K562 (cell line): ENCODE measurements around the gene DNAJC9. TPM values are rescaled to one million over a fixed set of nuclear protein-coding genes. Genes with fewer than 3 reads are reported as not detected.

Experiments
- ATAC-seq: fragments of 200-7000 bp; cut with Tn5 transposase; 3 replicates; pipeline ENCODE4 v1.9.1; 2020; ENCODE audit warnings: moderate library complexity
- BruUV-seq: library from RNA; stranded (reverse); fragments of 400-500 nt; replicated peaks from 2 replicates; lab custom pipeline; 2021; lab: Mats Ljungman, UMichigan
- CTCF ChIA-PET: fragments of 300-600 bp; formaldehyde crosslinking; extraction: SDS; loops from one replicate; lab custom pipeline; 2021; ENCODE audit warnings: low intra/inter-chr PET ratio; lab: Yijun Ruan, JAX
- POLR2A ChIA-PET: fragments of 300-600, 350-650 bp; sonication (Branson Sonifier 250); formaldehyde crosslinking; extraction: SDS; loops from one replicate; lab custom pipeline; 2021; ENCODE audit warnings: antibody characterized with exemption, inconsistent platforms; lab: Yijun Ruan, JAX
- DNase-seq, 4 experiments: peaks; one replicate each; pipeline versions ENCODE4 v3.0.0 to v3.0.0-alpha.2; 2011 to 2018; ENCODE audit warnings: low spot score in 3 of 4, mixed read lengths in 3 of 4; ENCODE audit errors: extremely low read depth in 1 of 4
- FAIRE-seq: peaks from 2 replicates; lab custom pipeline; 2011; peaks lifted over from hg19 to GRCh38; lab: Jason Lieb, UNC
- H2AFZ ChIP-seq: 2 replicates; pipeline ENCODE4 v1.6.0; 2011; ENCODE audit warnings: low read depth, low read length, control low read depth, inconsistent platforms
- H3K27ac ChIP-seq: fragments of 200-600 bp; 3 replicates; pipeline ENCODE4 v1.8.0; 2011; ENCODE audit warnings: low read depth, mild to moderate bottlenecking, control low read depth, inconsistent platforms, low read length, moderate library complexity, mixed read lengths; ENCODE audit errors: extremely low read depth
- H3K27me3 ChIP-seq, 2 experiments: fragments of 300-600 bp in 1 of 2; 2 replicates in 1 of 2; 3 replicates in 1 of 2; pipeline versions ENCODE4 v1.6.0 to v1.8.0; 2011; ENCODE audit warnings: inconsistent platforms in 2 of 2, low read length in 2 of 2, mild to moderate bottlenecking in 1 of 2, mixed read lengths in 1 of 2, moderate library complexity in 1 of 2; ENCODE audit not compliant: control insufficient read depth in 2 of 2, insufficient read depth in 2 of 2
- H3K36me3 ChIP-seq: fragments of 300-600 bp; 3 replicates; pipeline ENCODE4 v1.8.0; 2011; ENCODE audit warnings: mild to moderate bottlenecking, low read length, inconsistent platforms; ENCODE audit not compliant: control insufficient read depth, insufficient read depth
- H3K4me1 ChIP-seq, 2 experiments: fragments of 200-600 bp in 1 of 2; replicated peaks in 1 of 2; 2 replicates in 1 of 2; 3 replicates in 1 of 2; pipeline versions ENCODE4 v1.5.1 to v1.8.0; 2011; ENCODE audit warnings: inconsistent platforms in 2 of 2, low read length in 2 of 2, mild to moderate bottlenecking in 1 of 2, mixed read lengths in 1 of 2, moderate library complexity in 1 of 2; ENCODE audit not compliant: control insufficient read depth in 2 of 2, insufficient read depth in 2 of 2
- H3K4me2 ChIP-seq: 2 replicates; pipeline ENCODE4 v1.6.1; 2011; ENCODE audit warnings: low read length, control low read depth, inconsistent platforms, mixed read lengths; ENCODE audit not compliant: insufficient read depth
- H3K4me3 ChIP-seq: fragments of 200-600 bp; sonication (generic), shearing (Covaris generic); 2 replicates; pipeline ENCODE4 v1.5.1; 2016; ENCODE audit warnings: control low read depth, inconsistent platforms
- H3K79me2 ChIP-seq: fragments of 200-600 bp; 3 replicates; pipeline ENCODE4 v1.8.0; 2011; ENCODE audit warnings: low read length, inconsistent platforms; ENCODE audit not compliant: control insufficient read depth, insufficient read depth
- H3K9ac ChIP-seq, 2 experiments: 2 replicates each; pipeline versions ENCODE4 v1.6.0 to v1.6.1; 2011; ENCODE audit warnings: low read depth in 2 of 2, low read length in 2 of 2, control low read depth in 1 of 2, inconsistent platforms in 1 of 2, mild to moderate bottlenecking in 1 of 2, mixed read lengths in 1 of 2; ENCODE audit not compliant: insufficient read depth in 1 of 2
- H3K9me1 ChIP-seq: one replicate; pipeline ENCODE4 v1.6.0; 2011; ENCODE audit warnings: inconsistent platforms, mild to moderate bottlenecking, low read length, moderate library complexity; ENCODE audit not compliant: control insufficient read depth, insufficient read depth
- H3K9me3 ChIP-seq: replicated peaks from 2 replicates; pipeline ENCODE4 v1.5.1; 2011; ENCODE audit warnings: low read depth, low read length, inconsistent platforms; ENCODE audit not compliant: control insufficient read depth, insufficient read depth
- H4K20me1 ChIP-seq: replicated peaks from 2 replicates; pipeline ENCODE4 v1.6.1; 2011; ENCODE audit warnings: low read length, inconsistent platforms, mixed read lengths; ENCODE audit not compliant: control insufficient read depth, insufficient read depth
- EGR1 ChIP-seq: fragments of 450-650 bp; conservative IDR thresholded peaks from 2 replicates; pipeline ENCODE4 v1.6.1; 2017; ENCODE audit warnings: mild to moderate bottlenecking
- ELF2 ChIP-seq: fragments of 250-450 bp; sonication (Bioruptor Pico); IDR thresholded peaks from 2 replicates; pipeline ENCODE4 v1.5.0; 2021; ENCODE audit warnings: mild to moderate bottlenecking
- FOXP1 ChIP-seq: sonication (generic); formaldehyde crosslinking; IDR thresholded peaks from 2 replicates; pipeline ENCODE4 v1.8.0; 2022; ENCODE audit warnings: mild to moderate bottlenecking, missing genetic modification reagents
- PCBP1 ChIP-seq: fragments of 200-400 bp; formaldehyde crosslinking; IDR thresholded peaks from 2 replicates; pipeline ENCODE4 v1.6.1; 2018; ENCODE audit warnings: mild to moderate bottlenecking, low read depth, low read length; ENCODE audit not compliant: poor library complexity, severe bottlenecking
- SRSF7 ChIP-seq: fragments of 200-400 bp; formaldehyde crosslinking; optimal IDR thresholded peaks from 2 replicates; pipeline ENCODE3; 2017; ENCODE audit warnings: mild to moderate bottlenecking, low read depth, low read length
- TSC22D4 ChIP-seq: fragments of 450-650 bp; IDR thresholded peaks from 2 replicates; pipeline ENCODE4 v1.6.1; 2016; ENCODE audit warnings: missing genetic modification characterization, missing biosample characterization, control low read depth
- ZNF133 ChIP-seq: fragments of 250-450 bp; sonication (Bioruptor Pico); IDR thresholded peaks from 2 replicates; pipeline ENCODE4 v1.4.0; 2020; ENCODE audit warnings: mild to moderate bottlenecking
- ZNF140 ChIP-seq: fragments of 250-450 bp; sonication (Bioruptor Pico); IDR thresholded peaks from 2 replicates; pipeline ENCODE4 v1.8.0; 2021; ENCODE audit warnings: moderate library complexity, mild to moderate bottlenecking, inconsistent platforms
- ZNF551 ChIP-seq: fragments of 250-450 bp; sonication (Bioruptor Pico); IDR thresholded peaks from 2 replicates; pipeline ENCODE4 v1.5.0; 2021; ENCODE audit warnings: mild to moderate bottlenecking, moderate library complexity
- WGBS: fragments of 100-300 bp; shearing (Covaris generic); methylation state at CpG from one replicate; pipeline ENCODE4 v1.1.6; 2016; ENCODE audit warnings: low coverage, mixed read lengths; ENCODE audit not compliant: insufficient coverage; ENCODE audit errors: missing lambda C conversion rate; 5-methylcytosine and 5-hydroxymethylcytosine counted together
- in situ Hi-C: fragments of 300-500 bp; cut with MboI; formaldehyde crosslinking; loops from 4 replicates; pipeline ENCODE4 v1.15.0; 2018; ENCODE audit warnings: inconsistent platforms, mixed read lengths
- intact Hi-C: fragments of 100-400 bp; cut with micrococcal nuclease; formaldehyde crosslinking; loops from 2 replicates; pipeline ENCODE4 v1.14.2; 2022
- polyA plus RNA-seq, 8 experiments: library from polyadenylated mRNA; depleted of rRNA in 4 of 8; stranded (reverse) in 5 of 8; unstranded in 3 of 8; fragments of >200 nt; fragmentation: Nextera tagmentation in 2 of 8; fragmentation: Illumina TruSeq in 1 of 8; extraction: Ambion mirVana in 2 of 8; extraction: Trizol in 1 of 8; gene quantifications; 2 replicates each; pipeline versions ENCODE4 v1.2.1 to v1.2.3, GENCODE V29; 2011 to 2014; ENCODE audit warnings: inconsistent platforms in 1 of 8, missing spikeins in 1 of 8
- total RNA-seq, 7 experiments: library from RNA; depleted of rRNA in 6 of 7; stranded (reverse); fragments of >200 nt in 6 of 7; fragmentation: Illumina TruSeq in 2 of 7; extraction: Trizol in 2 of 7; gene quantifications; 2 replicates each; pipeline versions ENCODE4 v1.2.1 to v1.2.3, GENCODE V29; 2011 to 2021; ENCODE audit warnings: low replicate concordance in 1 of 7
- TF ChIP-seq, protein P1 (sequence below): fragments of 250-450 bp; sonication (Bioruptor Pico); IDR thresholded peaks from 2 replicates; pipeline ENCODE4 v1.8.0; 2022; ENCODE audit warnings: inconsistent platforms, mild to moderate bottlenecking, moderate library complexity, borderline replicate concordance
- TF ChIP-seq, protein P2 (sequence below): fragments of 450-650 bp; formaldehyde crosslinking; conservative IDR thresholded peaks from 2 replicates; pipeline ENCODE4 v1.4.0; 2022; ENCODE audit warnings: mild to moderate bottlenecking, missing genetic modification characterization
- TF ChIP-seq, protein P3 (sequence below), 2 experiments: fragments of 450-650 bp; conservative IDR thresholded peaks; 2 replicates each; pipeline ENCODE4 v1.6.1; 2017; ENCODE audit warnings: mild to moderate bottlenecking in 2 of 2, moderate library complexity in 2 of 2
- TF ChIP-seq, protein P4 (sequence below), 2 experiments: IDR thresholded peaks; 2 replicates each; pipeline ENCODE4 v1.6.1; 2012; ENCODE audit warnings: improper control_type of control experiment in 2 of 2, low read depth in 2 of 2, low read length in 2 of 2, borderline replicate concordance in 1 of 2
- TF ChIP-seq, protein P5 (sequence below): fragments of 450-650 bp; formaldehyde crosslinking; IDR thresholded peaks from 2 replicates; pipeline ENCODE4 v1.4.0; 2022; ENCODE audit warnings: missing genetic modification characterization

The DNAJC9 gene
- total and polyA plus RNA-seq, 9 of the 15 experiments (the other 6 are each of a cell fraction or from before 2014, with no cell fraction given) = 66.7 to 133 (median 102) TPM

DNA sequence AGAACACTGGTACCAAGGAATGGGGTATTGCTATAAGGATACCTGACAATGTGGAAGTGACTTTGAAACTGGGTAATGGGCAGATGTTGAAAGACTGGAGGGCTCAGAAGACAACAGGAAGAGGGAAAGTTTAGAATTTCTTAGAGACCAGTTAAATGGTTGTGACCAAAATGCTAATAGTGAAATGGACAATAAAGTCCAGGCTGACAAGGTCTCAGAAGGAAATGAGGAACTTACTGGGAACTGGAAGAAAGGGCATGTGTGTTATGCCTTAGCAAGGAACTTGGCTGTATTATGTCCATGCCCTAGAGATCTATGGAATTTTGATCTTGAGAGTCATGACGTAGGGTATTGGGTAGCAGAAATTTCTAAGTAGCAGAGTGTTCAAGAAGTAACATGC, 41.2 kb downstream of the DNAJC9 start (continued):
- TF ChIP-seq ZNF140 (CRISPR knock-in tag) = no peak
- TF ChIP-seq, protein P1, sequence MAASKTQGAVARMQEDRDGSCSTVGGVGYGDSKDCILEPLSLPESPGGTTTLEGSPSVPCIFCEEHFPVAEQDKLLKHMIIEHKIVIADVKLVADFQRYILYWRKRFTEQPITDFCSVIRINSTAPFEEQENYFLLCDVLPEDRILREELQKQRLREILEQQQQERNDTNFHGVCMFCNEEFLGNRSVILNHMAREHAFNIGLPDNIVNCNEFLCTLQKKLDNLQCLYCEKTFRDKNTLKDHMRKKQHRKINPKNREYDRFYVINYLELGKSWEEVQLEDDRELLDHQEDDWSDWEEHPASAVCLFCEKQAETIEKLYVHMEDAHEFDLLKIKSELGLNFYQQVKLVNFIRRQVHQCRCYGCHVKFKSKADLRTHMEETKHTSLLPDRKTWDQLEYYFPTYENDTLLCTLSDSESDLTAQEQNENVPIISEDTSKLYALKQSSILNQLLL = no peak

DNA sequence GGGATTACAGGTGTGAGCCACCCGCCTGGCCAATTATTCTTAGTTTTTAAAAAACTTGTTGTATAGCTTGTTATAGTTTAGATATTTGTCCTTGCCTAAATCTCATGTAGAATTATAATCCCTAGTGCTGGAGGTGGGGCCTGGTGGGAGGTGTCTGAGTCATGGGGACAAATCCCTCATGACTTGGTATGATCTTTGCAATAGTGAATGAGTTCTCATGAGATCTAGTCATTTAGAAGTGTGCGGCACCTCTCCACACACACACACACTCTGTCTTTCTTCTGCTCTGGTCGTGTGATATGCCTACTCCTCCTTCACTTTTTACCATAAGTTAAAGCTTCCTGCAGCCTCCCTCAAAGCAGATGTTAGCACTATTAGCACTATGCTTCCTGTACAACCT, 42.0 kb downstream of the DNAJC9 start:
- intact Hi-C loops (no loop called here), in situ Hi-C loops (no loop called here)
- Histone ChIP-seq H4K20me1 (no peaks in the 10 kb centered on the region), H2AFZ (no peak overlapping the region), H3K9me1 (no peaks in the 10 kb centered on the region), H3K27ac (no peak overlapping the region), H3K9me3 (no peaks in the 10 kb centered on the region; the same call in 1 of the 2 replicates), H3K36me3 (no peaks in the 10 kb centered on the region), H3K4me2 (no peak overlapping the region), H3K27me3 (no peaks in the 10 kb centered on the region), H3K4me1 (no peaks in the 10 kb centered on the region), H3K79me2 (no peaks in the 10 kb centered on the region), H3K9ac (no peak overlapping the region), H3K4me3 (no peak overlapping the region)
- WGBS = 56% methylated on average over 3 of the region's 3 CpGs
- ATAC-seq (no peak), FAIRE-seq (no peak), DNase-seq (no peak)
- POLR2A ChIA-PET = interaction anchor here (0.5 to 0.7 kb wide), 2 partner anchors 37 to 207 kb away, joined by 3 read pairs; no protein-coding TSS in a partner anchor
- TF ChIP-seq SRSF7 (no peak), FOXP1 (no peak), TSC22D4 (tag) (no peak), PCBP1 (no peak), ZNF551 (CRISPR knock-in tag) (no peak), EGR1 (no peak), ELF2 (no peak), ZNF133 (no peak)
- TF ChIP-seq, protein P2, sequence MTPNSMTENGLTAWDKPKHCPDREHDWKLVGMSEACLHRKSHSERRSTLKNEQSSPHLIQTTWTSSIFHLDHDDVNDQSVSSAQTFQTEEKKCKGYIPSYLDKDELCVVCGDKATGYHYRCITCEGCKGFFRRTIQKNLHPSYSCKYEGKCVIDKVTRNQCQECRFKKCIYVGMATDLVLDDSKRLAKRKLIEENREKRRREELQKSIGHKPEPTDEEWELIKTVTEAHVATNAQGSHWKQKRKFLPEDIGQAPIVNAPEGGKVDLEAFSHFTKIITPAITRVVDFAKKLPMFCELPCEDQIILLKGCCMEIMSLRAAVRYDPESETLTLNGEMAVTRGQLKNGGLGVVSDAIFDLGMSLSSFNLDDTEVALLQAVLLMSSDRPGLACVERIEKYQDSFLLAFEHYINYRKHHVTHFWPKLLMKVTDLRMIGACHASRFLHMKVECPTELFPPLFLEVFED (CRISPR knock-in tag) = no peak
- TF ChIP-seq, protein P3, sequence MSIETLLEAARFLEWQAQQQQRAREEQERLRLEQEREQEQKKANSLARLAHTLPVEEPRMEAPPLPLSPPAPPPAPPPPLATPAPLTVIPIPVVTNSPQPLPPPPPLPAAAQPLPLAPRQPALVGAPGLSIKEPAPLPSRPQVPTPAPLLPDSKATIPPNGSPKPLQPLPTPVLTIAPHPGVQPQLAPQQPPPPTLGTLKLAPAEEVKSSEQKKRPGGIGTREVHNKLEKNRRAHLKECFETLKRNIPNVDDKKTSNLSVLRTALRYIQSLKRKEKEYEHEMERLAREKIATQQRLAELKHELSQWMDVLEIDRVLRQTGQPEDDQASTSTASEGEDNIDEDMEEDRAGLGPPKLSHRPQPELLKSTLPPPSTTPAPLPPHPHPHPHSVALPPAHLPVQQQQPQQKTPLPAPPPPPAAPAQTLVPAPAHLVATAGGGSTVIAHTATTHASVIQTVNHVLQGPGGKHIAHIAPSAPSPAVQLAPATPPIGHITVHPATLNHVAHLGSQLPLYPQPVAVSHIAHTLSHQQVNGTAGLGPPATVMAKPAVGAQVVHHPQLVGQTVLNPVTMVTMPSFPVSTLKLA (conservative IDR thresholded peaks at IDR 0.05) = no peak
- TF ChIP-seq, protein P4, sequence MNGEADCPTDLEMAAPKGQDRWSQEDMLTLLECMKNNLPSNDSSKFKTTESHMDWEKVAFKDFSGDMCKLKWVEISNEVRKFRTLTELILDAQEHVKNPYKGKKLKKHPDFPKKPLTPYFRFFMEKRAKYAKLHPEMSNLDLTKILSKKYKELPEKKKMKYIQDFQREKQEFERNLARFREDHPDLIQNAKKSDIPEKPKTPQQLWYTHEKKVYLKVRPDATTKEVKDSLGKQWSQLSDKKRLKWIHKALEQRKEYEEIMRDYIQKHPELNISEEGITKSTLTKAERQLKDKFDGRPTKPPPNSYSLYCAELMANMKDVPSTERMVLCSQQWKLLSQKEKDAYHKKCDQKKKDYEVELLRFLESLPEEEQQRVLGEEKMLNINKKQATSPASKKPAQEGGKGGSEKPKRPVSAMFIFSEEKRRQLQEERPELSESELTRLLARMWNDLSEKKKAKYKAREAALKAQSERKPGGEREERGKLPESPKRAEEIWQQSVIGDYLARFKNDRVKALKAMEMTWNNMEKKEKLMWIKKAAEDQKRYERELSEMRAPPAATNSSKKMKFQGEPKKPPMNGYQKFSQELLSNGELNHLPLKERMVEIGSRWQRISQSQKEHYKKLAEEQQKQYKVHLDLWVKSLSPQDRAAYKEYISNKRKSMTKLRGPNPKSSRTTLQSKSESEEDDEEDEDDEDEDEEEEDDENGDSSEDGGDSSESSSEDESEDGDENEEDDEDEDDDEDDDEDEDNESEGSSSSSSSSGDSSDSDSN (IDR thresholded peaks at IDR 0.05; ENCODE audit: borderline replicate concordance in 1 of 2, low read depth in 2 of 2, low read length in 2 of 2) = no peak
- TF ChIP-seq, protein P5, sequence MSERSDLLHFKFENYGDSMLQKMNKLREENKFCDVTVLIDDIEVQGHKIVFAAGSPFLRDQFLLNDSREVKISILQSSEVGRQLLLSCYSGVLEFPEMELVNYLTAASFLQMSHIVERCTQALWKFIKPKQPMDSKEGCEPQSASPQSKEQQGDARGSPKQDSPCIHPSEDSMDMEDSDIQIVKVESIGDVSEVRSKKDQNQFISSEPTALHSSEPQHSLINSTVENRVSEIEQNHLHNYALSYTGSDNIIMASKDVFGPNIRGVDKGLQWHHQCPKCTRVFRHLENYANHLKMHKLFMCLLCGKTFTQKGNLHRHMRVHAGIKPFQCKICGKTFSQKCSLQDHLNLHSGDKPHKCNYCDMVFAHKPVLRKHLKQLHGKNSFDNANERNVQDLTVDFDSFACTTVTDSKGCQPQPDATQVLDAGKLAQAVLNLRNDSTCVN = no peak
- CTCF ChIA-PET = no interaction called here
- no TSS peak for BruUV-seq
